GM12874 (cell line): ENCODE data around the gene NCLN.

Experiments
- TF ChIP-seq, protein P1 (sequence below): IDR thresholded peaks from 2 replicates; pipeline ENCODE4 v1.5.1; 2011; ENCODE audit warnings: low read depth, mild to moderate bottlenecking, control low read depth, low read length, moderate library complexity; ENCODE audit not compliant: insufficient read depth

NCLN gene

DNA sequence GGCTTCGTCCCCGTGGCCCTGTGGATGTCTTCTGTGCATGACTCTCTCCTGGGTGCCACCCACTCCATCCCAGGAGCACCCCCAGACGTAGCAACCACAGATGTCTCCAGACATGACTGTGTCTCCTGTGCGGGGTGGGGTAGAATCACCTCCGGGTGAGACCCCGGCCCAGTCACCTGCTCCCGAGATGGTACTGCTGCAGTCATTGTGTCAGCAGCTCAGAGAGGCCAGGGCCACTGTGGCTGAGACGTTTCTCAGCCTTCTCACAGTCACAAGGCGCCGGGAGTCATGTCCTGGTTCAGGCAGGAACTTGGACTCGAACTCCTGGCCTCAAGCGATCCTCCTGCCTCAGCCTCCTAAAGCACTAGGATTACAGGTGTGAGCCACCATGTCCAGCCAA, 16.6 kb downstream of the NCLN start:
- TF ChIP-seq, protein P1, sequence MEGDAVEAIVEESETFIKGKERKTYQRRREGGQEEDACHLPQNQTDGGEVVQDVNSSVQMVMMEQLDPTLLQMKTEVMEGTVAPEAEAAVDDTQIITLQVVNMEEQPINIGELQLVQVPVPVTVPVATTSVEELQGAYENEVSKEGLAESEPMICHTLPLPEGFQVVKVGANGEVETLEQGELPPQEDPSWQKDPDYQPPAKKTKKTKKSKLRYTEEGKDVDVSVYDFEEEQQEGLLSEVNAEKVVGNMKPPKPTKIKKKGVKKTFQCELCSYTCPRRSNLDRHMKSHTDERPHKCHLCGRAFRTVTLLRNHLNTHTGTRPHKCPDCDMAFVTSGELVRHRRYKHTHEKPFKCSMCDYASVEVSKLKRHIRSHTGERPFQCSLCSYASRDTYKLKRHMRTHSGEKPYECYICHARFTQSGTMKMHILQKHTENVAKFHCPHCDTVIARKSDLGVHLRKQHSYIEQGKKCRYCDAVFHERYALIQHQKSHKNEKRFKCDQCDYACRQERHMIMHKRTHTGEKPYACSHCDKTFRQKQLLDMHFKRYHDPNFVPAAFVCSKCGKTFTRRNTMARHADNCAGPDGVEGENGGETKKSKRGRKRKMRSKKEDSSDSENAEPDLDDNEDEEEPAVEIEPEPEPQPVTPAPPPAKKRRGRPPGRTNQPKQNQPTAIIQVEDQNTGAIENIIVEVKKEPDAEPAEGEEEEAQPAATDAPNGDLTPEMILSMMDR, result no peak

DNA sequence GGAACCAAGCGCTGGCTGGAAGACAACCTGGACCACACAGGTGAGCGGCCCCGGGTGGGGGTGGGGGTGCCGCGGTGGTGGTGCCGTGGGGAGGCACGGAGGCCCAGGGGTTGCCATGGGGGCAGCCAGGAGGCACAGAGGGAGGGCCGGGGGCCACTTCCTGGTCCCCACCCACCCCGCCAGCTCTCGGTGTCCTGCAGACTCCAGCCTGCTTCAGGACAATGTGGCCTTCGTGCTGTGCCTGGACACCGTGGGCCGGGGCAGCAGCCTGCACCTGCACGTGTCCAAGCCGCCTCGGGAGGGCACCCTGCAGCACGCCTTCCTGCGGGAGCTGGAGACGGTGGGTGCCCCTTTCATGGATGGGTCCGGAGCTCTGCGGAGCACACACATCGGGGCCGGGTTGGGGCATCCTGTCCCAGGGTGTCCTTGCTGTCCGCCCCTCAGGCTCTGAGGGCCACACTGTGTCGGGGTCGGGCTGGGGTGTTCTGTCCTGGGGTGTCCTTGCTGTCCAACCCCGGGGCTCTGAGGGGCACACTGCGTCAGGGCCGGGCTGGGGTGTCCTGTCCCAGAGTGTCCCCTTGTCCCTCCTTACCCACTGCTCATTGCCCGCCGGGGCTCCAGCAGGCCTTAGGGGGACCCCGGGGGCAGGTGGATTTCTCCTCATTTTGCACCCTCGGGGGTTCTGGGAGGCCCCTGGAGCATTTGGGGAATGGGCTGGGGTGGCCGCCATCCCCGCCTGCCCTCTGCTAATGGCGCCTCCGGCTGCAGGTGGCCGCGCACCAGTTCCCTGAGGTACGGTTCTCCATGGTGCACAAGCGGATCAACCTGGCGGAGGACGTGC, 18.3 kb downstream of the NCLN start:
- TF ChIP-seq, protein P1, result no peak

DNA sequence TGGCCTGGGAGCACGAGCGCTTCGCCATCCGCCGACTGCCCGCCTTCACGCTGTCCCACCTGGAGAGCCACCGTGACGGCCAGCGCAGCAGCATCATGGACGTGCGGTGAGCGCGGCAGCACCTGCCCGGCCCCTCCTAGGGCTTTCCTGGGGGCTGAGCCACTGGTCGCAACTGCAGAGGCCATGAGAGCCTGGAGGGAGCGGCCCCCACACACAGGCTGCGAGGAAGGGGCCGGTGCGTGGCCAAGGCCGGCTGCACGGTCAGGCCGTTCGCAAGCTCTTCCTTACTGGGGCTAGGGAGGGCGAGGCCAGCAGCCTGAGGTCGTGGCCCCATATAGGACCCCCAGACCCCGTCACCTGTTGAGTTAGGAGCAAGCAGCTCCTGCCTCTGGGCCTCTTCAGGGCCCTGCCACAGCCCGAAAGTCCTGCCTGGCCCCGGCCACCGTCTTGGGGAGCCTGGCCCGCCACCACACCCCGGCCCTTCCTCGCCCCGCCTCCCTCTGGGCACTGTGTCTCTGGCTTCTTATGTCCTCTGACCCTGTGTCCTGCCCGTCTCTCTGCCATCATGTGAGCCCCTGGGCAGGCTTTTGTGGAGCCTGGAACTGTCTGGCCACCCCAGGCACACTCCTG, 19.0 kb downstream of the NCLN start:
- TF ChIP-seq, protein P1, result no peak

DNA sequence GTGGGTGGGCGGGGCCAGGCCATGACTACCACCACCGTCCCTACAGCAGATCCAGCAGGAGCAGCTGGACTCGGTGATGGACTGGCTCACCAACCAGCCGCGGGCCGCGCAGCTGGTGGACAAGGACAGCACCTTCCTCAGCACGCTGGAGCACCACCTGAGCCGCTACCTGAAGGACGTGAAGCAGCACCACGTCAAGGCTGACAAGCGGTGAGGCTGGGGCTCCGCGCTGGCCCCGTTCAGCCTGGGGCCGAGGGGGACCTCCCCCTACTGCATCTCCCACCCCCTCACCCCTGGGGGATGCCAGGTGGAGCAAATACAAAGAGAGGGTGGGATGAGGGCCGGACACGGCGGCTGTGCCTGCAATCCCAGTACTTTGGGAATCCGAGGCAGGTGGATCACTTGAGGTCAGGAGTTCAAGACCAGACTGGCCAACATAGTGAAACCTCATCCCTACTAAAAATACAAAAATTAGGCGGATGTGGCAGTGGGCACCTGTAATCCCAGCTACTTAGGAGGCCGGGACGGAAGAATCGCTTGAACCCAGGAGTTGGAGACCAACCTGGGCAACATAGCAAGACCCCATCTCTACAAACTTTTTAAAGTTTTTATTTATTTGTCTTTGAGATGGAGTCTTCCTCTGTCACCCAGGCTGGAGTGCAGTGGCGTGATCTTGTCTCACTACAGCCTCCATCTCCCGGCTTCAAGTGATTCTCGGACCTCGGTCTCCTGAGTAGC, 20.7 kb downstream of the NCLN start:
- TF ChIP-seq, protein P1, result no peak

GRCh38 chr19:3207461-3208242, 21.9 kb downstream of the NCLN start:
- TF ChIP-seq, protein P1, result no peak

DNA sequence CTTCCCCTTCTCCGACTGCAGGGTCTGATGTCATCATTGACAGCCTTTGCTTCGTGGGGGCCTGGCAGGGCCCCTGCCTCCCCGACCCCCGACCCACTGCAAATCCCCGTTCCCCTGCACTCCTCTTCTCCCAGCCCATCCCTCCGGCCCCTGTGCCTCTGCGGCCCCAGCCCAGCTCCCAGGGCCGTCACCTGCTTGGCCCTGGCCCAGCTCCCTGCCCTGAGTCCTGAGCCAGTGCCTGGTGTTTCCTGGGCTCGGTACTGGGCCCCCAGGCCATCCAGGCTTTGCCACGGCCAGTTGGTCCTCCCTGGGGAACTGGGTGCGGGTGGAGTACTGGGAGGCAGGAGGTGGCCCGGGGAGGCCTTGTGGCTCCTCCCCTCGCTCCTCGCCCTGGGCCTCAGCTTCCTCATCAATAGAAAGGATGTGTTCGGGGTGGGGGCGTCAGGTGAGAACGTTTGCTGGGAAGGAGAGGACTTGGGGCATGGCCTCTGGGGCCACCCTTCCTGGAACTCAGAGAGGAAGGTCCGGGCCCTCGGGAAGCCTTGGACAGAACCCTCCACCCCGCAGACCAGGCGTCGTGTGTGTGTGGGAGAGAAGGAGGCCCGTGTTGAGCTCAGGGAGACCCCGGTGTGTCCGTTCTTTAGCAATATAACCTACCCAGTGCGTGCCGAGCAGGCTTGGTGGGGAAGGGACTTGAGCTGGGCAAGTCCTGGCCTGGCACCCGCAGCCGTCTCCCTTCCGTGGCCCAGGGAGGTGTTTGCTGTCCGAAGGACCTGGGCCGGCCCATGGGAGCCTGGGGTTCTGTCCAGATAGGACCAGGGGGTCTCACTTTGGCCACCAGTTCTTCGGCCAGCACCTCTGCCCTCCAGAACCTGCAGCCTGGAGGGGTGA, 22.8 kb downstream of the NCLN start:
- TF ChIP-seq, protein P1, result no peak
